Activated naive CD8-positive, alpha-beta T cell treated with anti-CD3 and anti-CD28 coated beads, Interleukin-2, amount 10 ng/mL, durations not matched to agents 7 days and 5 days (primary cell): ENCODE measurements around the gene AKAP7. TPM values are rescaled to one million over a fixed set of nuclear protein-coding genes. Genes with fewer than 3 reads are reported as not detected.
"Not testable (repeated sequence)": the region's sequence is repeated elsewhere in the genome, so short reads cannot be mapped to it uniquely, and the experiment has no call there.

Source experiments
- ATAC-seq: fragments of 150-1000 bp; cut with Tn5 transposase; one replicate; pipeline ENCODE4 v1.10.0; 2021; ENCODE audit warnings: low read depth, moderate library complexity
- POLR2A ChIA-PET: fragments of 350-600 bp; sonication (Branson Sonifier 250); formaldehyde crosslinking; loops from one replicate; lab custom pipeline; 2021; ENCODE audit warnings: antibody characterized with exemption; lab: Charles Lee
- DNase-seq: peaks from one replicate; pipeline ENCODE4 v3.0.0; 2021
- H3K27ac Mint-ChIP-seq: one replicate; pipeline ENCODE4 v1.8.0; 2022; ENCODE audit warnings: mild to moderate bottlenecking, mixed read lengths
- H3K27me3 Mint-ChIP-seq: one replicate; pipeline ENCODE4 v1.8.0; 2022; ENCODE audit warnings: mild to moderate bottlenecking, moderate library complexity, mixed read lengths
- H3K36me3 Mint-ChIP-seq: one replicate; pipeline ENCODE4 v1.8.0; 2021; ENCODE audit warnings: mild to moderate bottlenecking, mixed read lengths
- H3K4me1 Mint-ChIP-seq: one replicate; pipeline ENCODE4 v1.8.0; 2021; ENCODE audit warnings: mixed read lengths
- H3K4me3 Mint-ChIP-seq: one replicate; pipeline ENCODE4 v1.8.0; 2022; ENCODE audit warnings: mild to moderate bottlenecking, moderate library complexity, mixed read lengths
- H3K9me3 Mint-ChIP-seq: one replicate; pipeline ENCODE4 v1.8.0; 2021; ENCODE audit warnings: mixed read lengths
- total RNA-seq, 2 experiments: library from RNA; stranded (reverse); gene quantifications; one replicate each; pipeline ENCODE4 v1.2.3, GENCODE V29; 2021

Gene AKAP7
- total RNA-seq, 2 experiments from 2014 or later = 12.6 to 13.1 TPM

DNA sequence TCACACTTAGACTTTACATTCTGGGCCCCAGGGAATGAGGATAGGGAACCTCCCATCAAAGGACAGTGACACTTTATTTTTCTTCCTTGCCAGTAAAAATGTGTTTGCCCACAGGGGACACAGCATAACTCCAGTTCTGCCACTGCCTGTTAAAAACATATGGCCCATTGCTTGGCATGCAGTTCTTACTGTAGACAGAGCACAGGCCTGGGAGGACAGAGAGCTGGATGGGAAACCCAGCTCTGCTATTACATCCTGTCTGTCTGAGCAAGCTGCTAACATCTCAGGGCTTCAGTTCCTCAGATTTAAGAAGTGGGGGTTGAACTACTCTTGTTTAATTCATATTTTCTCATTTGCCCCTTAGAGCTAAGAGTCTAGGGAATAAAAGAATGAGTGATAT is 120.2 kb downstream of the AKAP7 start:
- no peak overlapping the region for H3K27ac Mint-ChIP-seq
- DNase-seq (no peak), ATAC-seq (peak; percentile 54)
- H3K9me3 Mint-ChIP-seq = peaks cover 3% of the 10 kb centered on the region
- peaks cover 23% of the 10 kb centered on the region for H3K4me1 Mint-ChIP-seq
- POLR2A ChIA-PET = interaction anchor here (1.3 kb wide), 1 partner anchor 12 kb away, joined by 3 read pairs; no protein-coding TSS in a partner anchor
- no peaks in the 10 kb centered on the region for H3K27me3 Mint-ChIP-seq
- no peak overlapping the region for H3K4me3 Mint-ChIP-seq
- H3K36me3 Mint-ChIP-seq = peaks cover 26% of the 10 kb centered on the region

- Mint-ChIP-seq H3K4me1 (peaks cover 18% of the 10 kb centered on the region), H3K27me3 (no peaks in the 10 kb centered on the region), H3K4me3 (no peak overlapping the region), H3K36me3 (peaks cover 30% of the 10 kb centered on the region), H3K27ac (peak overlapping the region; percentile 1), H3K9me3 (peaks cover 4% of the 10 kb centered on the region)
- POLR2A ChIA-PET = interaction anchor here (1.3 kb wide), 1 partner anchor 11 kb away, joined by 3 read pairs; no protein-coding TSS in a partner anchor
- no peak for ATAC-seq
- DNase-seq = no peak
Observed at GRCh38 chr6:131255911-131256310, 120.6 kb downstream of the AKAP7 start.

GRCh38 chr6:131257104-131257503 is 121.8 kb downstream of the AKAP7 start:
- Mint-ChIP-seq H3K36me3 (peaks cover 34% of the 10 kb centered on the region), H3K27ac (no peak overlapping the region), H3K4me1 (peaks cover 13% of the 10 kb centered on the region), H3K27me3 (no peaks in the 10 kb centered on the region), H3K4me3 (no peak overlapping the region), H3K9me3 (peaks cover 8% of the 10 kb centered on the region)
- ATAC-seq = no peak
- POLR2A ChIA-PET = no interaction called here
- no peak for DNase-seq

- Mint-ChIP-seq H3K4me1 (peaks cover 13% of the 10 kb centered on the region), H3K27me3 (no peaks in the 10 kb centered on the region), H3K9me3 (peaks cover 8% of the 10 kb centered on the region), H3K4me3 (no peak overlapping the region), H3K27ac (no peak overlapping the region), H3K36me3 (peaks cover 36% of the 10 kb centered on the region)
- DNase-seq (no peak), ATAC-seq (no peak)
- POLR2A ChIA-PET = no interaction called here
Observed at GRCh38 chr6:131258010-131258652, 122.9 kb downstream of the AKAP7 start.

DNA sequence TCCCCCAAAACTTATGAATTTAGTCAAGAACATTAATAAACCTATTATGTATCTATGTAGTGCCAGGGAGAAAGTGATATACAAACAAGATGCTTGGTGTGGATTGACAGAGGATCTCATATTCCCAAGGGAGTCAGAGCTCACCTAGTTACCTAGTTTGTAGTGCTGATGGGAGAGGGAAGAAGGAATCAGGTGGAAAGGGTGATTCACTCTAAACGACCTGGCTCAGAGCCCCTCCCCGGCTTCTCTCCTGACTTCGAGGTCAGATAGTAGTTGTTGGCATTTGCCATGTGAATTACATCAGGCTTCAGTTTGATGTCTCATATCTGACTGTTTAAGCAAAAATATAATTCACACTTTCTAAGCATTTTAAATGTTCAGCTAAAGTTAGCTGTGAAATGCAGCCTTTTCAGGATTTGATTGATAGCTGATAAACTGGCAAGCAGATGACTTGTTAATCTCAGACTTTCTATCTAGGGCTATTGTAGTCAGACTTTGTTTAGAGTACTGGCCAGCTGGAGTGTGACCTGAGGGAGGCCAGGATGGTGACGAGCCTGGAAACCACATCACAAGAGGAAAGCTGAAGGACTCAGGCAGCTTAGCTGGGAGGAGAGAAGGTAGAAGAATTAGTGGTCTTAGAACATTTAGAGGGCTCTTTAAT is 123.7 kb downstream of the AKAP7 start:
- Mint-ChIP-seq H3K4me1 (peaks cover 13% of the 10 kb centered on the region), H3K4me3 (no peak overlapping the region), H3K9me3 (peaks cover 8% of the 10 kb centered on the region), H3K27me3 (no peaks in the 10 kb centered on the region), H3K36me3 (peaks cover 38% of the 10 kb centered on the region), H3K27ac (peak overlapping the region; percentile 40)
- DNase-seq (no peak), ATAC-seq (no peak)
- POLR2A ChIA-PET = no interaction called here

GRCh38 chr6:131260960-131261359 is 125.7 kb downstream of the AKAP7 start:
- H3K9me3 Mint-ChIP-seq, H3K4me3 Mint-ChIP-seq, H3K4me1 Mint-ChIP-seq, H3K27me3 Mint-ChIP-seq, ATAC-seq, H3K27ac Mint-ChIP-seq, DNase-seq, POLR2A ChIA-PET: not testable (repeated sequence)
- H3K36me3 Mint-ChIP-seq = peaks cover 43% of the 10 kb centered on the region

GRCh38 chr6:131262060-131262459 is 126.8 kb downstream of the AKAP7 start:
- Mint-ChIP-seq H3K4me1 (peaks cover 5% of the 10 kb centered on the region), H3K9me3 (peaks cover 11% of the 10 kb centered on the region), H3K27ac (no peak overlapping the region), H3K36me3 (peaks cover 51% of the 10 kb centered on the region), H3K4me3 (no peak overlapping the region), H3K27me3 (no peaks in the 10 kb centered on the region)
- ATAC-seq = no peak
- POLR2A ChIA-PET = no interaction called here
- no peak for DNase-seq

DNA sequence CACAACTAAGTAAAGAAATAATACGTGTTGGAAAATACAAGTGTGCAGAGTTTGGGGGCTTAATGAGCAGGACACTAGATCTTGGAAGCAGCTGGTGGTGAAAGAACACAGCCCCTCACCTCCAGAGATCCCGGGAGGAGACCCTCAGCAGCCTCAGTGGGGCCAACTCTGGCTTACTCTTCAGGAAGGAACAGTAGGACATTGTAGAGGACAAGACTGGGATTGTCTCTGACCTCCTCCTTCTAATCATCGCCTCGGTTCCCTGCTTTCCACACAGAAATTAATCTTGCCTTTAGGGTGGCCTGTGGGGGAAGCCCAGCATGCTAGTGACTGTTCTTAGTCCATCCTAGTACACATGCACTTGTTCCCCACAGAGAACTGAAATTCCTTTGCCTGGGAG is 130.7 kb downstream of the AKAP7 start:
- DNase-seq = no peak
- H3K9me3 Mint-ChIP-seq = peaks cover 14% of the 10 kb centered on the region
- no peak overlapping the region for H3K27ac Mint-ChIP-seq
- ATAC-seq = no peak
- no peak overlapping the region for H3K4me3 Mint-ChIP-seq
- H3K27me3 Mint-ChIP-seq = no peaks in the 10 kb centered on the region
- no peaks in the 10 kb centered on the region for H3K4me1 Mint-ChIP-seq
- H3K36me3 Mint-ChIP-seq = peaks cover 51% of the 10 kb centered on the region
- POLR2A ChIA-PET = no interaction called here

- no peak for DNase-seq
- Mint-ChIP-seq H3K4me1 (no peaks in the 10 kb centered on the region), H3K36me3 (peaks cover 53% of the 10 kb centered on the region), H3K27ac (no peak overlapping the region), H3K27me3 (no peaks in the 10 kb centered on the region), H3K4me3 (no peak overlapping the region), H3K9me3 (peaks cover 12% of the 10 kb centered on the region)
- no peak for ATAC-seq
- POLR2A ChIA-PET = no interaction called here
Observed at GRCh38 chr6:131268303-131268702, 133.0 kb downstream of the AKAP7 start.

- ATAC-seq = no peak
Observed at GRCh38 chr6:131269565-131270391, 134.5 kb downstream of the AKAP7 start.

GRCh38 chr6:131270534-131270933 is 135.3 kb downstream of the AKAP7 start:
- Mint-ChIP-seq H3K27me3 (no peaks in the 10 kb centered on the region), H3K4me1 (no peaks in the 10 kb centered on the region), H3K4me3 (no peak overlapping the region), H3K36me3 (peaks cover 56% of the 10 kb centered on the region), H3K9me3 (peaks cover 17% of the 10 kb centered on the region), H3K27ac (no peak overlapping the region)
- POLR2A ChIA-PET = no interaction called here
- ATAC-seq (no peak), DNase-seq (no peak)

More at GRCh38 chr6:131269565-131270391, 134.5 kb downstream of the AKAP7 start:
- Mint-ChIP-seq H3K27me3 (no peaks in the 10 kb centered on the region), H3K4me3 (no peak overlapping the region), H3K27ac (no peak overlapping the region), H3K4me1 (no peaks in the 10 kb centered on the region), H3K36me3 (peaks cover 53% of the 10 kb centered on the region), H3K9me3 (peaks cover 17% of the 10 kb centered on the region)
- POLR2A ChIA-PET = no interaction called here
- DNase-seq = no peak

GRCh38 chr6:131275273-131275672 is 140.0 kb downstream of the AKAP7 start:
- no peak overlapping the region for H3K27ac Mint-ChIP-seq
- POLR2A ChIA-PET = no interaction called here

GRCh38 chr6:131277591-131277990 is 142.3 kb downstream of the AKAP7 start:
- Mint-ChIP-seq H3K27me3 (no peaks in the 10 kb centered on the region), H3K27ac (no peak overlapping the region), H3K9me3 (peaks cover 8% of the 10 kb centered on the region), H3K4me1 (peaks cover 12% of the 10 kb centered on the region), H3K36me3 (peaks cover 39% of the 10 kb centered on the region), H3K4me3 (no peak overlapping the region)
- POLR2A ChIA-PET = no interaction called here
- ATAC-seq (no peak), DNase-seq (no peak)

More at GRCh38 chr6:131275273-131275672, 140.0 kb downstream of the AKAP7 start:
- DNase-seq (no peak), ATAC-seq (no peak)
- Mint-ChIP-seq H3K27me3 (no peaks in the 10 kb centered on the region), H3K9me3 (peaks cover 11% of the 10 kb centered on the region), H3K4me1 (peaks cover under 1% of the 10 kb centered on the region), H3K4me3 (no peak overlapping the region), H3K36me3 (peaks cover 52% of the 10 kb centered on the region)
